ENCODE results near the gene CHRNE.

The CHRNE gene

DNA sequence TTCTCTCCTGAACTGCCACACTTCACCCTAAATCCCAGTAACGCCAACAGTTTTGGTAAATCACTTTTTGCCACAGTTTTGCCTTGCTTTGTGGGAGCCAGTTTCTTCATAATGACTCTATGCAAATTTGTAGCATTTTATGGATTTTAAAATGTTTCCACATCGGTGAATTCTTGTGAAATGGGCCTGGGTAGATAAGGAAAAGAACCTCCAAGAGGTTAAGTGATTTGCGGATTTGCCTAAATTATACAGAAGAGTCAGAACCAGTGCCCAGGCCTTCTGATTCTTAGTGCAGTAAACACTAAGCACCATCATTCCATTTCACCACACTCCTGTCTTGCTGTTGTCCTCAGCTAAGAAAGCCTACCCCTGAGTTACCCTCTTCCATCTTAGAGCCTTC, 51.8 kb downstream of the CHRNE start:
- DNase-seq: no peak

- no peak for DNase-seq
Measured at GRCh38 chr17:4850246-4850645, 52.7 kb downstream of the CHRNE start.

DNA sequence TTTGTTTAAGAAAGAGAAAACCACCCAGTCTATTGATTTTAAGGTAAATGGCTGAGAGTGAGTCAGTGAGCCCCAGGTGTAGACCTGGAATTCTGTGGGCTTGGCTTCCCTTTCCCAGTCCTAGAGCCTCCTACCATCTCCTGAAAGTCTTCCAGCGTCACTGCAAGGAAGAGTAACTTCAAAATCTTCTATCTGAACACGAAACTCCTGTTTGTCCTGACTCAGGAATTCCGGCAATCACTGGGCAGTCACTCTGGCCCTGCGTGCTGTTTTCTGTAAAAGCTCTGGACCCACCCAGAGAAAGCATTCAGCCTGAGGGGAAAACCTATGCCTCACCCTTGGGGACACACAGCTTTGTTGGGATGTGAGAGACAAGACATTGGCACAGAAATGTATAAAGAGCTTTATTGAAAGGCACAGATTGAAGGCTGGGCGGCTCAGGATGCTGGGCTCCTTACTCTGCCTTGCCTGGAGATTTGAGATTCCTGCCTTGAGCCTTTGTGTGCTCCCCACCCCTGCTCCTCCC, 53.8 kb downstream of the CHRNE start:
- DNase-seq: no peak

Measured in fibroblast of upper back skin (primary cell).